Measurements from ENCODE around the gene TAS1R3. TPM values are rescaled to one million over a fixed set of nuclear protein-coding genes. Genes with fewer than 3 reads are reported as not detected.

Gene TAS1R3
- total RNA-seq, 1 experiment from 2014 or later, result 0.07 TPM

DNA sequence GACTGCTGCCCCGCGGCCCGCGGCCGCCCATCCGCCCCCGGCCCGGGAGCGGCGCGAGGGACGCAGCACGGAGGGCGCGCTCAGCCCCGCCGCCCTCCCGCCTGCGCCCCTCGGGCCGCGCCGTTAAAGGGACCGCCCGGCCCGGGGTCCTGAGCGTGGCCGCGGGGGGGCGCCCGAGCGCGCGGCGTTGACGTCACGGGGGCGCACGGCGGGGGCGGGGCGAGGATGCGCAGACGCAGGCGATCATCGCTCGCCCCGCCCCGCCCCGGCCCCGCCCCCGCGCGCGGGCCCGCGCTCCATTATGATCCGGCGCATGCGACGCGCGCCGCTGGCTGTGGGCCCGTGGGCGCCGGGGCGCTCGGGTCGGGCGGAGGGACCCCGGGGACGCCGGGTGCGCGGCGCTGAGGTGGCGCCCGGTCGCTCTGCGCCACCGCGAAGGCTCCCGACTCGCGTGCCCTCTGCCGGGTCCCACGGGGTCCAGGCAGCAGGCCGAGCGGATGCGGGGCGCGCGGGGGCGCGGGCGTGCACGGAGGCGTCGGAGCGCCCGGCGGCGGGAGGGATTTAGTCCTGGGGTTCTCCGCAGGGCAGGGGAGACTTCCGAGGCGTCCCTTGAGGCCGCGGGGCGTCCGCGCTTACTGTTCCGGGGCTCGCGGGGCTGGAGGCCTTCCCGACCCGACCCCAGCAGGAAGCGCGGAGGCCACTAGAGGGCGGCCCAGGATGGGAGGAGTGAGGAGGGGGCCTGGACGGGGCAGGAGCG, 18.4 kb downstream of the TAS1R3 start, which contains the start of gene DVL1 (continued):
- TF ChIP-seq, protein P1, sequence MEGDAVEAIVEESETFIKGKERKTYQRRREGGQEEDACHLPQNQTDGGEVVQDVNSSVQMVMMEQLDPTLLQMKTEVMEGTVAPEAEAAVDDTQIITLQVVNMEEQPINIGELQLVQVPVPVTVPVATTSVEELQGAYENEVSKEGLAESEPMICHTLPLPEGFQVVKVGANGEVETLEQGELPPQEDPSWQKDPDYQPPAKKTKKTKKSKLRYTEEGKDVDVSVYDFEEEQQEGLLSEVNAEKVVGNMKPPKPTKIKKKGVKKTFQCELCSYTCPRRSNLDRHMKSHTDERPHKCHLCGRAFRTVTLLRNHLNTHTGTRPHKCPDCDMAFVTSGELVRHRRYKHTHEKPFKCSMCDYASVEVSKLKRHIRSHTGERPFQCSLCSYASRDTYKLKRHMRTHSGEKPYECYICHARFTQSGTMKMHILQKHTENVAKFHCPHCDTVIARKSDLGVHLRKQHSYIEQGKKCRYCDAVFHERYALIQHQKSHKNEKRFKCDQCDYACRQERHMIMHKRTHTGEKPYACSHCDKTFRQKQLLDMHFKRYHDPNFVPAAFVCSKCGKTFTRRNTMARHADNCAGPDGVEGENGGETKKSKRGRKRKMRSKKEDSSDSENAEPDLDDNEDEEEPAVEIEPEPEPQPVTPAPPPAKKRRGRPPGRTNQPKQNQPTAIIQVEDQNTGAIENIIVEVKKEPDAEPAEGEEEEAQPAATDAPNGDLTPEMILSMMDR (IDR thresholded peaks at IDR 0.05 in 2 of 3, conservative IDR thresholded peaks at IDR 0.05 in 1 of 3; ENCODE audit: borderline replicate concordance in 1 of 3, insufficient read depth in 1 of 3, low read depth in 2 of 3, low read length in 2 of 3), result peak in 2 of 3 experiments; percentile 32 to 48; a peak in 3 of 6 replicates
- TF ChIP-seq SRF (IDR thresholded peaks at IDR 0.05; ENCODE audit: low read depth) (no peak), SP1 (IDR thresholded peaks at IDR 0.05; ENCODE audit: low read depth) (no peak), YY1 (IDR thresholded peaks at IDR 0.05; ENCODE audit: extremely low read depth, insufficient replicate concordance, low read depth, low read length) (no peak), EGR1 (IDR thresholded peaks at IDR 0.05; ENCODE audit: low read depth) (no peak), POLR2A (IDR thresholded peaks at IDR 0.05; ENCODE audit: borderline replicate concordance, extremely low read depth, insufficient read depth, insufficient read length) (no peak), RAD21 (IDR thresholded peaks at IDR 0.05; ENCODE audit: low read depth) (no peak), TCF7L2 (IDR thresholded peaks at IDR 0.05; ENCODE audit: borderline replicate concordance, extremely low read depth, insufficient read depth, insufficient read length) (no peak)
- TF ChIP-seq, protein P2, sequence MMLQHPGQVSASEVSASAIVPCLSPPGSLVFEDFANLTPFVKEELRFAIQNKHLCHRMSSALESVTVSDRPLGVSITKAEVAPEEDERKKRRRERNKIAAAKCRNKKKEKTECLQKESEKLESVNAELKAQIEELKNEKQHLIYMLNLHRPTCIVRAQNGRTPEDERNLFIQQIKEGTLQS (IDR thresholded peaks at IDR 0.05), result no peak
- TF ChIP-seq, protein P3, sequence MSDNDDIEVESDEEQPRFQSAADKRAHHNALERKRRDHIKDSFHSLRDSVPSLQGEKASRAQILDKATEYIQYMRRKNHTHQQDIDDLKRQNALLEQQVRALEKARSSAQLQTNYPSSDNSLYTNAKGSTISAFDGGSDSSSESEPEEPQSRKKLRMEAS (IDR thresholded peaks at IDR 0.05), result no peak
- TF ChIP-seq, protein P4, sequence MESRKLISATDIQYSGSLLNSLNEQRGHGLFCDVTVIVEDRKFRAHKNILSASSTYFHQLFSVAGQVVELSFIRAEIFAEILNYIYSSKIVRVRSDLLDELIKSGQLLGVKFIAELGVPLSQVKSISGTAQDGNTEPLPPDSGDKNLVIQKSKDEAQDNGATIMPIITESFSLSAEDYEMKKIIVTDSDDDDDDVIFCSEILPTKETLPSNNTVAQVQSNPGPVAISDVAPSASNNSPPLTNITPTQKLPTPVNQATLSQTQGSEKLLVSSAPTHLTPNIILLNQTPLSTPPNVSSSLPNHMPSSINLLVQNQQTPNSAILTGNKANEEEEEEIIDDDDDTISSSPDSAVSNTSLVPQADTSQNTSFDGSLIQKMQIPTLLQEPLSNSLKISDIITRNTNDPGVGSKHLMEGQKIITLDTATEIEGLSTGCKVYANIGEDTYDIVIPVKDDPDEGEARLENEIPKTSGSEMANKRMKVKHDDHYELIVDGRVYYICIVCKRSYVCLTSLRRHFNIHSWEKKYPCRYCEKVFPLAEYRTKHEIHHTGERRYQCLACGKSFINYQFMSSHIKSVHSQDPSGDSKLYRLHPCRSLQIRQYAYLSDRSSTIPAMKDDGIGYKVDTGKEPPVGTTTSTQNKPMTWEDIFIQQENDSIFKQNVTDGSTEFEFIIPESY (IDR thresholded peaks at IDR 0.05; ENCODE audit: extremely low read depth, insufficient replicate concordance, low read length), result no peak

All from HCT116 (cell line).